ENCODE data around the gene TDRD7.

The TDRD7 gene

GRCh38 chr9:97517331-97518089 is 105.6 kb downstream of the TDRD7 start:
- no peak for TF ChIP-seq YY1 (IDR thresholded peaks at IDR 0.05; ENCODE audit: low read depth)
- TF ChIP-seq RAD21 (IDR thresholded peaks at IDR 0.05; ENCODE audit: low read depth) = no peak
- TF ChIP-seq CEBPB (IDR thresholded peaks at IDR 0.05) = no peak
- no peak for TF ChIP-seq FOXM1 (IDR thresholded peaks at IDR 0.05; ENCODE audit: borderline replicate concordance, low read depth)
- no peak for TF ChIP-seq EGR1 (IDR thresholded peaks at IDR 0.05)

DNA sequence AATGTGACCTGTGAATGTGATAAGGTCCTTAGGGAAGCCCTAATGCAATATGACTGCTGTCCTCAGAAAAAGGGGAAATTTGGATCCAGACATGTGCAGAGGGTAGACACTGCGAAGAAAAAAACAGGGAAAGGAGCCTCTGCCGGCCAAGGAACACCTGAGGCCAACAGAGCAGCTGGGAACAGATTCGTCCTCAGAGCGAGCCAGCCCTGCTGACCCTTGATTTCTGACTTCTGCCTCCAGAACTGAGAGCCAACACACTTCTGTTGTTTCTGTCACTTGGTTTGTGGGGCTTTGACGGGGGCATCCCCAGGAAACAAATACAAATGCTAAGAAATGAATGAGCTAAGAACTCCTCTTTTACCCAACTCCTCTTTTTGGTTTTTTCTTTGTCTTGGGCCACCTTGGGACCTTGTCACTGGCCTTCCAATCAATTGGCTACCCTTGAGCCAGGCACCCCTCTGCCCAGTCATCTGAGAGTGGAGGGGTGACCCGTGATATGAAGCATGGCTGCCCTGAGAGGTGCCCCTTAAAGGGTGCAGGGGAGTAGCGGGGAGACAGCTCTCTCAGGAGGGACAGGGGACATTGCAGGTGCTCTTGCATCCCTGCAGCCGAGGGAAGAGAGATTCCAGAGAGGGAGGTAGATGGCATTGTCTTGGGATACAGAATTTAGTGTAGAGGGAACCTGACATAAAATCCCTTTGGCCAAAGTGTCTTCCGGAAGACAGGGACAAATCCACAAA is 106.4 kb downstream of the TDRD7 start:
- TF ChIP-seq TCF12 (IDR thresholded peaks at IDR 0.05; ENCODE audit: low read depth) = no peak

- TF ChIP-seq NFIC (IDR thresholded peaks at IDR 0.05) (peak; percentile 37; the same call in 1 of the 2 replicates), TCF12 (IDR thresholded peaks at IDR 0.05; ENCODE audit: low read depth) (peak; percentile 70; the same call in 1 of the 2 replicates), FOXM1 (IDR thresholded peaks at IDR 0.05; ENCODE audit: borderline replicate concordance, low read depth) (peak; percentile 61; the same call in 1 of the 2 replicates), EGR1 (IDR thresholded peaks at IDR 0.05) (no peak), TEAD4 (IDR thresholded peaks at IDR 0.05) (peak; percentile 32; the same call in 1 of the 2 replicates), ZBTB7A (IDR thresholded peaks at IDR 0.05; ENCODE audit: low read depth) (no peak), CREB1 (IDR thresholded peaks at IDR 0.05; ENCODE audit: low read depth) (no peak), RAD21 (IDR thresholded peaks at IDR 0.05; ENCODE audit: low read depth) (no peak), EP300 (IDR thresholded peaks at IDR 0.05; ENCODE audit: borderline replicate concordance) (peak; percentile 86), YY1 (IDR thresholded peaks at IDR 0.05; ENCODE audit: low read depth) (peak; percentile 55; the same call in 1 of the 2 replicates), CEBPB (IDR thresholded peaks at IDR 0.05) (no peak), TAF1 (IDR thresholded peaks at IDR 0.05; ENCODE audit: low read depth) (no peak)
- TF ChIP-seq, protein P1, sequence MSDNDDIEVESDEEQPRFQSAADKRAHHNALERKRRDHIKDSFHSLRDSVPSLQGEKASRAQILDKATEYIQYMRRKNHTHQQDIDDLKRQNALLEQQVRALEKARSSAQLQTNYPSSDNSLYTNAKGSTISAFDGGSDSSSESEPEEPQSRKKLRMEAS (IDR thresholded peaks at IDR 0.05) = no peak
- TF ChIP-seq, protein P2, sequence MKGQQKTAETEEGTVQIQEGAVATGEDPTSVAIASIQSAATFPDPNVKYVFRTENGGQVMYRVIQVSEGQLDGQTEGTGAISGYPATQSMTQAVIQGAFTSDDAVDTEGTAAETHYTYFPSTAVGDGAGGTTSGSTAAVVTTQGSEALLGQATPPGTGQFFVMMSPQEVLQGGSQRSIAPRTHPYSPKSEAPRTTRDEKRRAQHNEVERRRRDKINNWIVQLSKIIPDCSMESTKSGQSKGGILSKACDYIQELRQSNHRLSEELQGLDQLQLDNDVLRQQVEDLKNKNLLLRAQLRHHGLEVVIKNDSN (IDR thresholded peaks at IDR 0.05) = no peak
- TF ChIP-seq, protein P3, sequence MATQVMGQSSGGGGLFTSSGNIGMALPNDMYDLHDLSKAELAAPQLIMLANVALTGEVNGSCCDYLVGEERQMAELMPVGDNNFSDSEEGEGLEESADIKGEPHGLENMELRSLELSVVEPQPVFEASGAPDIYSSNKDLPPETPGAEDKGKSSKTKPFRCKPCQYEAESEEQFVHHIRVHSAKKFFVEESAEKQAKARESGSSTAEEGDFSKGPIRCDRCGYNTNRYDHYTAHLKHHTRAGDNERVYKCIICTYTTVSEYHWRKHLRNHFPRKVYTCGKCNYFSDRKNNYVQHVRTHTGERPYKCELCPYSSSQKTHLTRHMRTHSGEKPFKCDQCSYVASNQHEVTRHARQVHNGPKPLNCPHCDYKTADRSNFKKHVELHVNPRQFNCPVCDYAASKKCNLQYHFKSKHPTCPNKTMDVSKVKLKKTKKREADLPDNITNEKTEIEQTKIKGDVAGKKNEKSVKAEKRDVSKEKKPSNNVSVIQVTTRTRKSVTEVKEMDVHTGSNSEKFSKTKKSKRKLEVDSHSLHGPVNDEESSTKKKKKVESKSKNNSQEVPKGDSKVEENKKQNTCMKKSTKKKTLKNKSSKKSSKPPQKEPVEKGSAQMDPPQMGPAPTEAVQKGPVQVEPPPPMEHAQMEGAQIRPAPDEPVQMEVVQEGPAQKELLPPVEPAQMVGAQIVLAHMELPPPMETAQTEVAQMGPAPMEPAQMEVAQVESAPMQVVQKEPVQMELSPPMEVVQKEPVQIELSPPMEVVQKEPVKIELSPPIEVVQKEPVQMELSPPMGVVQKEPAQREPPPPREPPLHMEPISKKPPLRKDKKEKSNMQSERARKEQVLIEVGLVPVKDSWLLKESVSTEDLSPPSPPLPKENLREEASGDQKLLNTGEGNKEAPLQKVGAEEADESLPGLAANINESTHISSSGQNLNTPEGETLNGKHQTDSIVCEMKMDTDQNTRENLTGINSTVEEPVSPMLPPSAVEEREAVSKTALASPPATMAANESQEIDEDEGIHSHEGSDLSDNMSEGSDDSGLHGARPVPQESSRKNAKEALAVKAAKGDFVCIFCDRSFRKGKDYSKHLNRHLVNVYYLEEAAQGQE (IDR thresholded peaks at IDR 0.05; ENCODE audit: low read depth) = no peak
These were observed 107.0 kb downstream of the TDRD7 start for GRCh38 chr9:97518909-97519307.

DNA sequence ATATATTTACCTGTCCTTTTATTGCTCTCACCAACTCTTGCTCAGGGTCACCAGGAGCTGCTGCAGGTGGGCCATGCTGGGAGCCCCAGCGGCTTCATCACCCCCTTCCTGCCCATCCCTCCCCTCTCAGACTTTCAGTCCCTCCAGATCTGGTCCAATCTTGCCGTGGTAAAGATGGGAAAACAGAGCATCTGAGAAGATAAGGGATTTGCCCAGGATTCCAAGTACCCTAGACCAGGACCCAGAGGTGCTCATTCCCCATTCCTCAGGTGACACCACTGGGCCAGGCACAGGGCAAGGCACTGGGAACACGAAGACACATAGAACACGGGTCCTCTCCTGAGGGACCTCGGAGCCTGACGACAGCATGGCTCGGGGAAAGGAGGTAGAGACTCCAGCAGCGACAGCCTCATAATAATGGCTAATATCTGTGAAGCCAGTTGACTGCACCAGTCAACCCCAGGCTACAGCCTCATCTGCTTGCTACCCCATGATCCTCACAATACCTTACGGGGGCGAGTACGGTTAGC is 107.6 kb downstream of the TDRD7 start:
- TF ChIP-seq YY1 (IDR thresholded peaks at IDR 0.05; ENCODE audit: low read depth) (no peak), EGR1 (IDR thresholded peaks at IDR 0.05) (no peak), CREB1 (IDR thresholded peaks at IDR 0.05; ENCODE audit: low read depth) (no peak), FOXM1 (IDR thresholded peaks at IDR 0.05; ENCODE audit: borderline replicate concordance, low read depth) (no peak), TEAD4 (IDR thresholded peaks at IDR 0.05) (no peak), NFIC (IDR thresholded peaks at IDR 0.05) (no peak)
- TF ChIP-seq, protein P1 (IDR thresholded peaks at IDR 0.05) = no peak
- TF ChIP-seq, protein P3 (IDR thresholded peaks at IDR 0.05; ENCODE audit: low read depth) = no peak

DNA sequence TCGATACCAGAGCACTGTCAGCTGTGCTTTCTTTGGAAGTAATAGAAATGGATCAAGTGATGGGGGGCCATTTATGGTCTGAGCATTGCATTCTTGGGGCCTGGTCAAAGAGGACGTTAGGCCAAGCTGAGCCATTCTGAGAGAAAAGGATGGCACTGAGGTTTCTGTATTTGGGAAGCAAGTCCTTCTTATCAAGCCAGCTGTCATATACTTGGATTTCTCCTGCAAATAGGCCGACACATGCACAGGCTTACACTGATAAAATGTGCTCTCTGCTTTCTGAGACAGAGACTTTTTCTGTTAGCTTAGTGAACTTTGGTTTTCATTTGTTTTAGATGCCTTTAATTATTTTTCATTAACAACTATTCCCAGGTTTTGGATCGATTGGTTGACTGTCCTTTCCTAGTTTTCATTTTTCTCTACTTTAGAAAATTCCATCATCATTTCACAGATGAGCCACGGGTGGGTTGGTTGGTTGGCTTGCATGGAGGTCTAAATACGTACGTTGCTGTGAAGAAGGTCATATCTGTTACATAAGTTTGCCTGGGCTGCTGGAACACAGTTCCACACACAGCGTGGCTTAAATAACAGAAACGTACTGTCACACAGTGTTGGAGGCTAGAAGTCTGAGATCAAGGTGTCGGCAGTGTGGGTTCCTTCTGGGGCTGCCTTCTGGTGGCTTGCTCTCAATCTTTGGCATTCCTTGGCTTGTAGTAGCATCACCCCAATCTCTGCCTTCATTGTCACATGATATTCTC is 109.9 kb downstream of the TDRD7 start:
- TF ChIP-seq, protein P1 (IDR thresholded peaks at IDR 0.05) = no peak
- TF ChIP-seq TCF12 (IDR thresholded peaks at IDR 0.05; ENCODE audit: low read depth) (no peak), NFIC (IDR thresholded peaks at IDR 0.05) (no peak), RAD21 (IDR thresholded peaks at IDR 0.05; ENCODE audit: low read depth) (no peak), TEAD4 (IDR thresholded peaks at IDR 0.05) (no peak), TAF1 (IDR thresholded peaks at IDR 0.05; ENCODE audit: low read depth) (no peak), EP300 (IDR thresholded peaks at IDR 0.05; ENCODE audit: borderline replicate concordance) (no peak), CEBPB (IDR thresholded peaks at IDR 0.05) (no peak), ZBTB7A (IDR thresholded peaks at IDR 0.05; ENCODE audit: low read depth) (no peak), CREB1 (IDR thresholded peaks at IDR 0.05; ENCODE audit: low read depth) (no peak), YY1 (IDR thresholded peaks at IDR 0.05; ENCODE audit: low read depth) (no peak)
- TF ChIP-seq, protein P3 (IDR thresholded peaks at IDR 0.05; ENCODE audit: low read depth) = no peak
- TF ChIP-seq, protein P2 (IDR thresholded peaks at IDR 0.05) = no peak

Data from Ishikawa (cell line).